ENCODE results near the gene DNAJB5. TPM values are rescaled to one million over a fixed set of nuclear protein-coding genes. Genes with fewer than 3 reads are reported as not detected.
A peak's percentile ranks its signal among the peaks of the same experiment; 100 is the strongest.

Gene DNAJB5
- total and polyA plus RNA-seq, 2 donors from 2014 or later: 9.7 to 10.6 TPM

DNA sequence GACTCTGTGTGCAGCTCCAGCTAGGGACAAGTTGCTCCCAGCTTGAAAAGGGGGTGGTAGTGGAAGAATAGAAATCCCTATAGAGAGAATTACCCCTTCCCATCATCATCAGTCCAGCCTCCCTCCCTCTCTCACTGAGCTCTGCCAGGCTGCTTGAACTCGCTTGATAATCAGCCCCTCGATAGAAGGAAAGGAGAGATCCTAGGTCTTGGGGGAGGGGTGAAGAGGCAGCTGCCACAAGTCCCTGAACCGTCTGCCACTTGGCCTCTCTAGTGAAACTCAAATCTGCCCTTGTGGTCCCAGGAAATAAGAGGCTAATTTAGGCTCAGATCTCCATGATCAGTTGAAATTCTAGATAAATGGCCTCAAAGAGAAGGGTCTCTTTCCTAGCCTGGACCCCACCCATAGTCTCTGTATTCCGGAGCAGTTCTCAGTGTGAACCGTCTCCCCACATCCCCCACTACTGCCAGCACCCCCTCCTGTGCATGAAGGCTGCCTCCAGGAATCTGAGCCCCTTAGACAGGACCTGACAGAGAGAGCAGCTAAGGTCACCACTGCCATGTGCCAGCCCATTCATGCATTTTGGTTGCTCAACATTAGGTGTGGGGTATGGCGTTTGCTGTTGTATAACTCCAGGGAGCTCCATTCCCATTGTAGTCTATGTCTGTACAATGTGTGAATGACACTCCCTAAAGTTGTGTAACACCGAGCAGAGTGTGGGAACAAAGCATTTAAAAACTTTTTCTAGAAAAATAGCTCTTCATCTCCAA, 5.5 kb downstream of the DNAJB5 start:
- Histone ChIP-seq H3K27ac (ENCODE audit: low read depth in 2 of 2, low read length in 2 of 2) (peak overlapping the region; percentile 77 to 87), H3K9ac (ENCODE audit: low read length in 3 of 3) (no peak overlapping the region), H3K9me3 (ENCODE audit: control insufficient read depth in 2 of 3, insufficient read depth in 1 of 3, low read length in 3 of 3) (no peaks in the 10 kb centered on the region), H3K36me3 (ENCODE audit: control insufficient read depth in 2 of 3, insufficient read depth in 3 of 3, low read length in 3 of 3) (peaks cover 0 to 3% (median 0%) of the 10 kb centered on the region in 3 donors), H3K4me1 (ENCODE audit: control insufficient read depth in 2 of 3, insufficient read depth in 2 of 3, low read depth in 1 of 3, low read length in 3 of 3) (peaks cover 0 to 56% (median 45%) of the 10 kb centered on the region in 3 donors), H3K4me3 (ENCODE audit: low read length in 3 of 3) (no peak overlapping the region), H3K27me3 (ENCODE audit: control insufficient read depth, insufficient read depth, low read length) (no peaks in the 10 kb centered on the region)
- TF ChIP-seq, protein P1, sequence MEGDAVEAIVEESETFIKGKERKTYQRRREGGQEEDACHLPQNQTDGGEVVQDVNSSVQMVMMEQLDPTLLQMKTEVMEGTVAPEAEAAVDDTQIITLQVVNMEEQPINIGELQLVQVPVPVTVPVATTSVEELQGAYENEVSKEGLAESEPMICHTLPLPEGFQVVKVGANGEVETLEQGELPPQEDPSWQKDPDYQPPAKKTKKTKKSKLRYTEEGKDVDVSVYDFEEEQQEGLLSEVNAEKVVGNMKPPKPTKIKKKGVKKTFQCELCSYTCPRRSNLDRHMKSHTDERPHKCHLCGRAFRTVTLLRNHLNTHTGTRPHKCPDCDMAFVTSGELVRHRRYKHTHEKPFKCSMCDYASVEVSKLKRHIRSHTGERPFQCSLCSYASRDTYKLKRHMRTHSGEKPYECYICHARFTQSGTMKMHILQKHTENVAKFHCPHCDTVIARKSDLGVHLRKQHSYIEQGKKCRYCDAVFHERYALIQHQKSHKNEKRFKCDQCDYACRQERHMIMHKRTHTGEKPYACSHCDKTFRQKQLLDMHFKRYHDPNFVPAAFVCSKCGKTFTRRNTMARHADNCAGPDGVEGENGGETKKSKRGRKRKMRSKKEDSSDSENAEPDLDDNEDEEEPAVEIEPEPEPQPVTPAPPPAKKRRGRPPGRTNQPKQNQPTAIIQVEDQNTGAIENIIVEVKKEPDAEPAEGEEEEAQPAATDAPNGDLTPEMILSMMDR (IDR thresholded peaks at IDR 0.05; ENCODE audit: borderline replicate concordance, extremely low read depth, insufficient read depth): no peak
- DNase-seq (peak in 1 of 5 donors; percentile 16), FAIRE-seq (no peak)
- intact Hi-C loops (cut with DNase I): no loop called here

DNA sequence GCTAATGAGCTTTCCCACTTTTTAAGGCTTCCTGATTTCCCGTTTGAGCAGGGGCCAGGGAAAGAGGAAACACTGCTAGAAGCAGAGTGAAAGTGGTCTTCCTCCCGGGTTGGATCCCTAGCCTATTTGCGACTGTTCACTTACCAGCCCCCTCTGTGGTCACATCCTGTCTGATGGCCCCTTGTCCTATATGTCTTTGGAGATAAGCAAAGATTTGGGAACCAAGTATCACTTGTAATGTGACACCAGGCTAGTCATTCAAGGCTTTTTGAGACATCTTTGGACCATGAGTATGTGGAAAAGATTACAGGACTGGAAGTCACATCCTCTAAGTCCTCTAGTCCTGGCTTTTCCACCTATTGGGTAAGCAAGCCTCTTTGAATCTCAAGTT, 6.1 kb downstream of the DNAJB5 start:
- Histone ChIP-seq H3K4me1 (ENCODE audit: control insufficient read depth in 2 of 3, insufficient read depth in 2 of 3, low read depth in 1 of 3, low read length in 3 of 3) (peaks cover 0 to 52% (median 45%) of the 10 kb centered on the region in 3 donors), H3K4me3 (ENCODE audit: low read length in 3 of 3) (no peak overlapping the region), H3K9me3 (ENCODE audit: control insufficient read depth in 2 of 3, insufficient read depth in 1 of 3, low read length in 3 of 3) (no peaks in the 10 kb centered on the region), H3K27ac (ENCODE audit: low read depth in 2 of 2, low read length in 2 of 2) (peak overlapping the region in 1 of 2 donors; percentile 60), H3K27me3 (ENCODE audit: control insufficient read depth, insufficient read depth, low read length) (no peaks in the 10 kb centered on the region), H3K36me3 (ENCODE audit: control insufficient read depth in 2 of 3, insufficient read depth in 3 of 3, low read length in 3 of 3) (peaks cover 0 to 3% (median 0%) of the 10 kb centered on the region in 3 donors), H3K9ac (ENCODE audit: low read length in 3 of 3) (no peak overlapping the region)
- intact Hi-C loops (cut with DNase I): no loop called here
- DNase-seq (no peak), FAIRE-seq (no peak)
- TF ChIP-seq, protein P1 (IDR thresholded peaks at IDR 0.05; ENCODE audit: borderline replicate concordance, extremely low read depth, insufficient read depth): no peak

GRCh38 chr9:34996181-34996904, 6.8 kb downstream of the DNAJB5 start:
- Histone ChIP-seq H3K4me1 (ENCODE audit: control insufficient read depth in 2 of 3, insufficient read depth in 2 of 3, low read depth in 1 of 3, low read length in 3 of 3) (peaks cover 0 to 47% (median 40%) of the 10 kb centered on the region in 3 donors), H3K4me3 (ENCODE audit: low read length in 3 of 3) (peak overlapping the region in 1 of 3 donors; percentile 3), H3K36me3 (ENCODE audit: control insufficient read depth in 2 of 3, insufficient read depth in 3 of 3, low read length in 3 of 3) (peaks cover 0 to 3% (median 0%) of the 10 kb centered on the region in 3 donors), H3K9ac (ENCODE audit: low read length in 3 of 3) (peak overlapping the region in 1 of 3 donors; percentile 6), H3K9me3 (ENCODE audit: control insufficient read depth in 2 of 3, insufficient read depth in 1 of 3, low read length in 3 of 3) (no peaks in the 10 kb centered on the region), H3K27ac (ENCODE audit: low read depth in 2 of 2, low read length in 2 of 2) (peak overlapping the region; percentile 81 to 86), H3K27me3 (ENCODE audit: control insufficient read depth, insufficient read depth, low read length) (no peaks in the 10 kb centered on the region)
- peak in 1 of 5 donors; percentile 64 for DNase-seq
- TF ChIP-seq, protein P1 (IDR thresholded peaks at IDR 0.05; ENCODE audit: borderline replicate concordance, extremely low read depth, insufficient read depth): no peak
- FAIRE-seq: no peak
- intact Hi-C loops (cut with DNase I): no loop called here
